IMR-90 (cell line): ENCODE measurements around the gene MEPCE. TPM values are rescaled to one million over a fixed set of nuclear protein-coding genes. Genes with fewer than 3 reads are reported as not detected.

Experiments
- ATAC-seq: fragments of 200-7000 bp; cut with Tn5 transposase; 2 replicates; pipeline ENCODE4 v1.9.1; 2020; ENCODE audit warnings: low read depth, mild to moderate bottlenecking, moderate library complexity
- BruUV-seq: library from RNA; stranded (reverse); fragments of 400-500 nt; replicated peaks from 2 replicates; lab custom pipeline; 2021; lab: Mats Ljungman, UMichigan
- CTCF ChIA-PET: fragments of 300-600 bp; formaldehyde crosslinking; extraction: SDS; loops from one replicate; lab custom pipeline; 2021; ENCODE audit warnings: antibody characterized with exemption; lab: Yijun Ruan, JAX
- POLR2A ChIA-PET: fragments of 300-600 bp; sonication (Branson Sonifier 250); formaldehyde crosslinking; loops from one replicate; lab custom pipeline; 2022; ENCODE audit warnings: antibody characterized with exemption; ENCODE audit not compliant: unreplicated experiment; lab: Charles Lee
- DNase-seq: peaks from one replicate; pipeline ENCODE4 v3.0.0; 2013
- H2AFZ ChIP-seq: replicated peaks from 2 replicates; pipeline ENCODE3; 2013; ENCODE audit warnings: low read length, mild to moderate bottlenecking; ENCODE audit not compliant: poor library complexity
- H2AK5ac ChIP-seq: 2 replicates; pipeline ENCODE4 v1.6.1; 2013; ENCODE audit warnings: low read depth, low read length, inconsistent platforms
- H2AK9ac ChIP-seq: replicated peaks from 2 replicates; pipeline ENCODE3; 2013; ENCODE audit warnings: mild to moderate bottlenecking, low read depth, low read length, moderate library complexity; ENCODE audit not compliant: poor library complexity
- H2BK120ac ChIP-seq: 2 replicates; pipeline ENCODE4 v1.6.1; 2013; ENCODE audit warnings: low read depth, low read length, inconsistent platforms
- H2BK15ac ChIP-seq: 3 replicates; pipeline ENCODE4 v1.6.1; 2013; ENCODE audit warnings: low read depth, low read length, inconsistent platforms
- H2BK20ac ChIP-seq: 2 replicates; pipeline ENCODE4 v1.6.1; 2013; ENCODE audit warnings: low read depth, mild to moderate bottlenecking, inconsistent platforms, low read length, moderate library complexity
- H2BK5ac ChIP-seq: 2 replicates; pipeline ENCODE4 v1.6.1; 2013; ENCODE audit warnings: mild to moderate bottlenecking, low read depth, low read length, inconsistent platforms; ENCODE audit not compliant: poor library complexity, severe bottlenecking
- H3K14ac ChIP-seq: replicated peaks from 2 replicates; pipeline ENCODE4 v1.6.1; 2013; ENCODE audit warnings: low read depth, low read length, inconsistent platforms
- H3K18ac ChIP-seq: 2 replicates; pipeline ENCODE4 v1.6.1; 2013; ENCODE audit warnings: low read depth, low read length, control low read depth
- H3K23ac ChIP-seq: 2 replicates; pipeline ENCODE4 v1.6.1; 2013; ENCODE audit warnings: low read depth, low read length, inconsistent platforms
- H3K27ac ChIP-seq: 2 replicates; pipeline ENCODE4 v1.5.1; 2013; ENCODE audit warnings: mild to moderate bottlenecking, control low read depth, low read length; ENCODE audit not compliant: insufficient read depth
- H3K27me3 ChIP-seq: 2 replicates; pipeline ENCODE4 v1.6.1; 2013; ENCODE audit warnings: low read length; ENCODE audit not compliant: control insufficient read depth, insufficient read depth
- H3K36me3 ChIP-seq: 2 replicates; pipeline ENCODE4 v1.6.1; 2013; ENCODE audit warnings: low read length, mixed read lengths; ENCODE audit not compliant: control insufficient read depth, insufficient read depth
- H3K4ac ChIP-seq: 2 replicates; pipeline ENCODE4 v1.6.1; 2013; ENCODE audit warnings: low read depth, low read length, inconsistent platforms
- H3K4me1 ChIP-seq: 2 replicates; pipeline ENCODE4 v1.6.1; 2013; ENCODE audit warnings: low read length, mixed read lengths; ENCODE audit not compliant: control insufficient read depth, insufficient read depth
- H3K4me2 ChIP-seq: 2 replicates; pipeline ENCODE4 v1.6.1; 2013; ENCODE audit warnings: low read depth, mild to moderate bottlenecking, control low read depth, low read length, moderate library complexity
- H3K4me3 ChIP-seq: 2 replicates; pipeline ENCODE4 v1.5.1; 2013; ENCODE audit warnings: low read depth, mild to moderate bottlenecking, control low read depth, low read length, moderate library complexity; ENCODE audit not compliant: insufficient read depth
- H3K56ac ChIP-seq: 2 replicates; pipeline ENCODE4 v1.6.1; 2013; ENCODE audit warnings: low read length, inconsistent platforms; ENCODE audit not compliant: insufficient read depth; ENCODE audit errors: extremely low read depth
- H3K79me1 ChIP-seq, 2 experiments: 2 replicates each; pipeline ENCODE4 v1.6.1; 2013; ENCODE audit warnings: low read length in 2 of 2, inconsistent platforms in 1 of 2, low read depth in 1 of 2
- H3K9ac ChIP-seq: 2 replicates; pipeline ENCODE4 v1.6.1; 2013; ENCODE audit warnings: low read depth, low read length, control low read depth
- H3K9me1 ChIP-seq: 2 replicates; pipeline ENCODE4 v1.6.1; 2013; ENCODE audit warnings: low read length, inconsistent platforms; ENCODE audit not compliant: insufficient read depth
- H3K9me3 ChIP-seq: 2 replicates; pipeline ENCODE4 v1.6.1; 2013; ENCODE audit warnings: low read length; ENCODE audit not compliant: control insufficient read depth, insufficient read depth
- H4K20me1 ChIP-seq: 2 replicates; pipeline ENCODE4 v1.6.1; 2013; ENCODE audit warnings: low read length, inconsistent platforms; ENCODE audit not compliant: insufficient read depth
- H4K5ac ChIP-seq: 2 replicates; pipeline ENCODE4 v1.6.1; 2013; ENCODE audit warnings: mild to moderate bottlenecking, low read depth, low read length, control low read depth
- H4K8ac ChIP-seq, 2 experiments: 2 replicates each; pipeline ENCODE4 v1.6.1; 2013; ENCODE audit warnings: low read depth in 2 of 2, low read length in 2 of 2, control low read depth in 1 of 2, inconsistent platforms in 1 of 2
- H4K91ac ChIP-seq: 2 replicates; pipeline ENCODE4 v1.6.1; 2013; ENCODE audit warnings: low read depth, low read length, inconsistent platforms; ENCODE audit not compliant: insufficient read depth
- FOS ChIP-seq: fragments of 150-350 bp; IDR thresholded peaks from 2 replicates; pipeline ENCODE4 v1.6.1; 2016; ENCODE audit warnings: low read depth, low read length
- MAZ ChIP-seq: IDR thresholded peaks from 2 replicates; pipeline ENCODE4 v1.6.1; 2012; ENCODE audit warnings: low read depth, mild to moderate bottlenecking, low read length, improper control_type of control experiment, moderate library complexity, borderline replicate concordance
- MXI1 ChIP-seq: IDR thresholded peaks from 2 replicates; pipeline ENCODE4 v1.6.1; 2012; ENCODE audit warnings: low read depth, mild to moderate bottlenecking, low read length, moderate library complexity, borderline replicate concordance
- POLR2A ChIP-seq: IDR thresholded peaks from 2 replicates; pipeline ENCODE4 v1.6.1; 2012; ENCODE audit warnings: mild to moderate bottlenecking, low read depth, low read length
- RCOR1 ChIP-seq: IDR thresholded peaks from 2 replicates; pipeline ENCODE4 v1.6.1; 2012; ENCODE audit warnings: mild to moderate bottlenecking, low read length, improper control_type of control experiment; ENCODE audit not compliant: insufficient replicate concordance
- WGBS, 2 experiments: methylation state at CpG; one replicate each; pipeline versions ENCODE4 v1.1.5 to v1.1.7; 2013; ENCODE audit warnings: missing lambda C conversion rate in 2 of 2; ENCODE audit not compliant: insufficient read length in 1 of 2; ENCODE audit errors: extremely low coverage in 2 of 2; 5-methylcytosine and 5-hydroxymethylcytosine counted together
- dilution Hi-C: fragments of 300-500 bp; cut with HindIII; formaldehyde crosslinking; loops from one replicate; pipeline ENCODE4 v1.14.3; 2018; ENCODE audit warnings: low sequenced_read_pairs; ENCODE audit not compliant: unreplicated experiment
- in situ Hi-C: fragments of 300-500 bp; cut with MboI; formaldehyde crosslinking; loops from 3 replicates; pipeline ENCODE4 v1.14.3; 2019; ENCODE audit warnings: low sequenced_read_pairs, inconsistent platforms, mixed read lengths
- intact Hi-C: fragments of 100-400 bp; cut with micrococcal nuclease; formaldehyde crosslinking; loops from 2 replicates; pipeline ENCODE4 v1.10.0; 2022
- polyA plus RNA-seq, 3 experiments: library from polyadenylated mRNA; depleted of rRNA; stranded (reverse); fragments of >200 nt; gene quantifications; 2 replicates each; pipeline ENCODE4 v1.2.3, GENCODE V29; 2012; ENCODE audit warnings: low replicate concordance in 1 of 3
- total RNA-seq: library from RNA; depleted of rRNA; stranded (reverse); fragments of >200 nt; gene quantifications from 2 replicates; pipeline ENCODE4 v1.2.3, GENCODE V29; 2012
- TF ChIP-seq, protein P1 (sequence below): fragments of 150-350 bp; IDR thresholded peaks from 2 replicates; pipeline ENCODE4 v1.6.1; 2017; ENCODE audit warnings: mild to moderate bottlenecking, antibody characterized with exemption, low read length, low read depth
- TF ChIP-seq, protein P2 (sequence below): conservative IDR thresholded peaks from 2 replicates; pipeline ENCODE4 v1.5.1; 2012; ENCODE audit warnings: mild to moderate bottlenecking, low read depth, low read length, improper control_type of control experiment

Gene MEPCE
- total and polyA plus RNA-seq, 2 of the 4 experiments (the other 2 are of a cell fraction), result 18.2 to 22.9 TPM

DNA sequence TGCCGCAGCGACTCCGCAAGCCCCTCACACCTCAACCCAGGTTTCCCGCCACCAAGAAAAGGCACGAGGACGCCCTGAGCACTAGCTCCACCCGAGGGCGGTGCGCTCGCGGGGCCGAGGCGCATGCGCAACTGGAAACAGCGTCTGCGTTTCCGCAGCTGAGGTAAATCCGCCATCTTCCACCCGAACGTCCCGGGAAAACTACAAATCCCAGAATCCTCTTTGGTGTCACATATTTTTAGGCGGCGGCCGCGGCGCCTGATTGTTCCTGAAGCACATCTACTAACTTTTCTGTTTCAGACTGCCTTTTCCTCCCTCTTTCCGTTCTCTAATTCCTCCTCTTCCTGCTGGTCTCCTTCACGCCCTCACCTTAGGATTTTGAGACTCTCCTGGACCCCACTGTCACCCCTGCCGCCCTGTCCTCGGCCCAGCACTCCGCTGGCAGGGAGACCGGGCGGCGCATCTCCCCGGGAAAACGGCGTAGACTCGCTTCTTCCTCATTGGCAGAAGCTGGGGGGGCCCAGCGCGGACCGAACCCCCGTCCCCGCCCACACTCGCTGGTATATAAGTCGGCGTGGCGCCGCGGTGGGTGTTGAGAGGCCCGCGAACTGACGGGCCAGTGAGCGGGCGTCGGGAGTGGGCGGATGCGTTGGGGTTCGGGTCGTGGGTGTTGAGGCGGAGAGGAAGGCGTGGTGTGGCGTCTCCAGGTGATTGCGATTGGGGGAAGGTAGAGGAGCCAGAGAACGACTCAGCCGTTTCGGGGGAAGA, 1.2 kb upstream of the MEPCE start, which contains the start of gene ZCWPW1:
Gene ZCWPW1, minus strand, starts transcription at position 505 of the 768 bp plus-strand sequence. CDS start 8,054 bp downstream, outside the sequence.
- TF ChIP-seq POLR2A (peak; percentile 99), RCOR1 (no peak), FOS (no peak), MAZ (peak; percentile 85; the same call in 1 of the 2 replicates), MXI1 (peak; percentile 36; the same call in 1 of the 2 replicates)
- TF ChIP-seq, protein P1, sequence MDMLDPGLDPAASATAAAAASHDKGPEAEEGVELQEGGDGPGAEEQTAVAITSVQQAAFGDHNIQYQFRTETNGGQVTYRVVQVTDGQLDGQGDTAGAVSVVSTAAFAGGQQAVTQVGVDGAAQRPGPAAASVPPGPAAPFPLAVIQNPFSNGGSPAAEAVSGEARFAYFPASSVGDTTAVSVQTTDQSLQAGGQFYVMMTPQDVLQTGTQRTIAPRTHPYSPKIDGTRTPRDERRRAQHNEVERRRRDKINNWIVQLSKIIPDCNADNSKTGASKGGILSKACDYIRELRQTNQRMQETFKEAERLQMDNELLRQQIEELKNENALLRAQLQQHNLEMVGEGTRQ, result no peak
- TF ChIP-seq, protein P2, sequence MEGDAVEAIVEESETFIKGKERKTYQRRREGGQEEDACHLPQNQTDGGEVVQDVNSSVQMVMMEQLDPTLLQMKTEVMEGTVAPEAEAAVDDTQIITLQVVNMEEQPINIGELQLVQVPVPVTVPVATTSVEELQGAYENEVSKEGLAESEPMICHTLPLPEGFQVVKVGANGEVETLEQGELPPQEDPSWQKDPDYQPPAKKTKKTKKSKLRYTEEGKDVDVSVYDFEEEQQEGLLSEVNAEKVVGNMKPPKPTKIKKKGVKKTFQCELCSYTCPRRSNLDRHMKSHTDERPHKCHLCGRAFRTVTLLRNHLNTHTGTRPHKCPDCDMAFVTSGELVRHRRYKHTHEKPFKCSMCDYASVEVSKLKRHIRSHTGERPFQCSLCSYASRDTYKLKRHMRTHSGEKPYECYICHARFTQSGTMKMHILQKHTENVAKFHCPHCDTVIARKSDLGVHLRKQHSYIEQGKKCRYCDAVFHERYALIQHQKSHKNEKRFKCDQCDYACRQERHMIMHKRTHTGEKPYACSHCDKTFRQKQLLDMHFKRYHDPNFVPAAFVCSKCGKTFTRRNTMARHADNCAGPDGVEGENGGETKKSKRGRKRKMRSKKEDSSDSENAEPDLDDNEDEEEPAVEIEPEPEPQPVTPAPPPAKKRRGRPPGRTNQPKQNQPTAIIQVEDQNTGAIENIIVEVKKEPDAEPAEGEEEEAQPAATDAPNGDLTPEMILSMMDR, result no peak
- dilution Hi-C loops (no loop called here), in situ Hi-C loops (loop anchor here (25.0 kb wide), 1 partner anchor 684 kb away; no protein-coding TSS in a partner anchor), intact Hi-C loops (no loop called here)
- no TSS peak for BruUV-seq
- Histone ChIP-seq H2BK15ac (peak within 1 kb of the TSS; percentile 79; the same call in 2 of the 3 replicates), H3K4ac (peak within 1 kb of the TSS; percentile 97), H2AFZ (peak within 1 kb of the TSS; percentile 90), H4K5ac (peak within 1 kb of the TSS; percentile 95), H2BK5ac (peak within 1 kb of the TSS; percentile 96), H4K20me1 (peaks cover 10% of the 10 kb centered on the region), H3K23ac (peak within 1 kb of the TSS; percentile 98), H3K27ac (peak within 1 kb of the TSS; percentile 97), H3K18ac (peak within 1 kb of the TSS; percentile 95), H3K4me1 (peaks cover 7% of the 10 kb centered on the region; the same call in 1 of the 2 replicates), H3K27me3 (no peaks in the 10 kb centered on the region), H4K8ac (peak within 1 kb of the TSS; percentile 73 to 99), H2AK9ac (peak within 1 kb of the TSS; percentile 98), H2BK120ac (peak within 1 kb of the TSS; percentile 95), H3K9me1 (peaks cover 8% of the 10 kb centered on the region; the same call in 1 of the 2 replicates), H2AK5ac (peak within 1 kb of the TSS; percentile 99), H3K79me1 (peaks cover 0 to 31% of the 10 kb centered on the region in 2 experiments; a peak in 3 of 4 replicates), H3K36me3 (peaks cover 13% of the 10 kb centered on the region), H3K9ac (peak within 1 kb of the TSS; percentile 96), H3K9me3 (no peaks in the 10 kb centered on the region), H3K4me2 (peak within 1 kb of the TSS; percentile 89), H3K4me3 (peak within 1 kb of the TSS; percentile 64), H3K14ac (peak within 1 kb of the TSS; percentile 100), H3K56ac (peak within 1 kb of the TSS; percentile 98), H2BK20ac (0 out of 2 replicates have a peak within 1 kb of the TSS, but pooled peaks have one; percentile 16), H4K91ac (peak within 1 kb of the TSS; percentile 99)
- CTCF ChIA-PET, result interaction anchor here (0.6 to 1.4 kb wide), 4 partner anchors 10 to 82 kb away, joined by 3 to 8 read pairs (median 4); no protein-coding TSS in a partner anchor
- peak; percentile 64 for ATAC-seq
- POLR2A ChIA-PET, result interaction anchor here (0.6 to 1.0 kb wide), 3 partner anchors 12 to 158 kb away, joined by 3 to 5 read pairs (median 4); partner anchors contain the start of gene FBXO24
- peak; percentile 97 for DNase-seq
- 1% methylated on average over 48 of the region's 66 CpGs; no CpG with 5 or more reads in 1 of the 2 experiments for WGBS, 2 experiments
